H4 (cell line): Measurements from ENCODE around the gene KLK6. TPM values are rescaled to one million over a fixed set of nuclear protein-coding genes. Genes with fewer than 3 reads are reported as not detected.

Source experiments
- DNase-seq: peaks from one replicate; pipeline ENCODE4 v3.0.0-alpha.2; 2015; ENCODE audit warnings: low spot score
- total RNA-seq: library from RNA; depleted of rRNA; stranded (reverse); fragments of >200 nt; shearing (Covaris generic); gene quantifications from 2 replicates; pipeline ENCODE4 v1.2.3, GENCODE V29; 2014

KLK6 gene
- total RNA-seq, 1 experiment from 2014 or later: not detected

GRCh38 chr19:50952910-50953309, 16.5 kb downstream of the KLK6 start, which contains the start of gene KLK5:
TSS of gene KLK5 (minus strand) at chr19:50953038. CDS start at chr19:50952657, 381 bp downstream.
- no peak for DNase-seq

GRCh38 chr19:50949861-50950260, 19.5 kb downstream of the KLK6 start:
- no peak for DNase-seq

- no peak for DNase-seq
Observed at GRCh38 chr19:50947123-50947522, 22.3 kb downstream of the KLK6 start.

GRCh38 chr19:50944795-50945194, 24.6 kb downstream of the KLK6 start:
- DNase-seq: no peak

GRCh38 chr19:50943074-50943828, 26.1 kb downstream of the KLK6 start:
- DNase-seq: no peak

- no peak for DNase-seq
Observed at GRCh38 chr19:50939596-50939995, 29.8 kb downstream of the KLK6 start.

DNA sequence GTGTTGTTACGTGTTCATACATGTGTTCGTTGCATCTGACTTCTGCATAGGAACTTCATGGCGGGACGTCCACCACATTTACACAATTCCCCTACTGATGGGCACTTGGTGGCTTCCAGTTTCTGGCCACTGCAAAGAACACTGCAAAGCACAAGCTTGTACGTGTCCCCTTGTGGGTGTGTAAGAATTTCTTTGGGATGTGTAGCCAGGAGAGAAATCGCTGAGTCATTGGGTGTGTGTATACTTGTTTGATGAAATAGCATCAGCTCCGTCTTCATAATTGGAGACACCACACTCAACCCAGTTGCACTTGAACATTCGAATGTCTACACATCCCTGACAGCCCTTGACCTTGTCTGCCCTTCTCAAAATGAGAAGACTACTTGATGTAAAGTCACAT, 35.8 kb downstream of the KLK6 start:
- peak; percentile 83 for DNase-seq

DNA sequence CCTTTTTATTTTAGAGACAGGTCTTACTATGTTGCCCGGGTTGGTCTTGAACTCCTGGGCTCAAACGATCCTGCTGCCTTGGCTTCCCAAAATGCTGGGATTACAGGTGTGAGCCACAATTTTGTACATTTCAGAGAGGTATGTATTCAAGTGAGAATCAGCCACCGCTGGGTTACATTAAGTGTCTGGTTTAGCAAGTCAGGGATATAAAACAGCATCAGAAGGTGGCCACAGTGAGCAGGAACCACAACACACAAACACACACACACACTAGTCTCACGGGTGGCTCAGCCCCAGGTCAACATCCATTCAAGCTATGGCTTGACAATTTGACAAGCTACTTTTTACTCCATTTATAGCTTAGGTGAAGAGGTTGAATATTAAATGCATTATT, 36.7 kb downstream of the KLK6 start:
- no peak for DNase-seq

GRCh38 chr19:50932018-50932689, 37.2 kb downstream of the KLK6 start:
- DNase-seq: no peak

- no peak for DNase-seq
Observed at GRCh38 chr19:50931023-50931422, 38.4 kb downstream of the KLK6 start.

GRCh38 chr19:50928831-50929230, 40.6 kb downstream of the KLK6 start:
- DNase-seq: no peak

DNA sequence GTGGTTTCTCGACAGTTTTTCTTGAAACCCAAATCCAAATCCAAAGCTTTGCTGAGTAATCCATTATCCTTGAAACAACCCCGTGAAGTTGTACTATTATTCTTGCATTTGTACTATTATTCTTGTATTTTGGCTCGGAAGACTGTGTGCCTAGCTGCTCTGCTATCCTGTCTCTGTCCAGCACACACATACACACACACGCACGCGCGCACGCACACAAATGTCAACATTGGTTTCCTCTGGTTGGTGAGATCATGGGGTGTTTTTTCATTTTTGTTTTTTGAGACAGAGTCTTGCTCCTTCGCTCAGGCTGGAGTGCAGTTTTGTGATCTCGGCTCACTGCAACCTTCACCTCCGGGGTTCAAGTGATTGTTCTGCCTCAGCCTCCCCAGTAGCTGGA, 43.2 kb downstream of the KLK6 start:
- DNase-seq: no peak

DNA sequence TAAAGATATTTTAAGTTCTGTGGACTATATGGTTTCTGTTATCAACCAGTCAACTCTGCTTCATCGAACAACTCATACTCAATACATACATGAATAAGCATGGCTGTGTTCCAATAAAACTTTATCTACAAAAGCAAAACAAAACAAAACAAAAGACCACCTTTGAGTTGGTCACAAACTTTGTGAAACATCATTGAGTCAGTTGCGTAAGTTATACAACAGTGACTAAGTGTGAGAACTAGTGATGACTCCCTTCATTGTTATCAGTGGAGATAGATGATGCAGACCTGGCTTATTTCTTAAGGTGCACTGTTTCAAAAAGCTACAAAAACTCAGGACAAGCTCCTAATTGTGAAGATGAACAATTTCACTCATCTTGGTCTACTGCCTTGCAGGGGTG, 43.7 kb downstream of the KLK6 start:
- DNase-seq: no peak

DNA sequence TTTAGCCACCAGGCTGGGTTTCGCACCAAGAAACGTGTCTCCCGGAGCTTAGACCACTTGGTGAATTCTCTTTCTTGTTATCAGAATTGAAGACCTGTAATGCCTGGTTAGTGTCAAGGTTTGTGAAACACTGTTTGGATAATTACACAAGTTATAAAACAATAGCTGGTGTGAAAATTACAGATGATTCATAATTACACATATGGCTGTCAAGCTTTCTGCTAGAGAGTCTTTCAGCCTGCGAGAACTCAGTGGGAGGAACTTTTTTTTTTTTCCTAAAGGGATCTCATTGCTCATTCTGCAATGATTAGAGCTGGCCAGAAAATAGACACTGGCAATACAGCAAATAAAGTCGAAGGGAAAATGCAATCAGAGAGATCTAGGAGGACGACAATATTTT, 44.8 kb downstream of the KLK6 start:
- no peak for DNase-seq

DNA sequence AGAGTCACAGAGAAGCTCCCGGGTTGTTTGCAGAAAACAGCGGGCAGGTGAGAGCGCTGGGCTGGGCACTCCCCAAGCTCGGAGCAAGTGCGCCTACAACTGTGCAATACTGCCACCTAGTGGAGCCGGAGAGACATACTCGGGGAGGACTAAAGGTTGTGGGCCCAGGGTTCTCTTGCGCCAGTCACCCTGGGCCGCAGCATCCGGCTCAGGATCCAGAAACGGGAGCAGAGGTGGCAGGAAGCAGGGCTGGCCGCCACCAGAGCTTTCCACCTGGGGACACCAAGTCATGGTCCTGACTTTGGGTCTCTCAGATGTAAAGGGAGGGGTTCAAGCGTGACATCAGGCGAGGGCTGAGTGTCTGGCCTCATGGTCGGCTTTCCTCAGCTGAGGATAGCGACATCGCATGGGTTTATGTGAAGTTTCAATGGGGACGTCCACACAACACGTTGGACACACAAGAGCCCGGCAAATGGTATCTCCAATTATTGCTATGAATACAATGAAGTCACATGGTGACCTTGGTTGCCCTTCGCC, 47.0 kb downstream of the KLK6 start:
- peak; percentile 84 for DNase-seq

- no peak for DNase-seq
Observed at GRCh38 chr19:50921426-50922316, 47.7 kb downstream of the KLK6 start.

- DNase-seq: no peak
Observed at GRCh38 chr19:50916069-50916468, 53.3 kb downstream of the KLK6 start.

DNA sequence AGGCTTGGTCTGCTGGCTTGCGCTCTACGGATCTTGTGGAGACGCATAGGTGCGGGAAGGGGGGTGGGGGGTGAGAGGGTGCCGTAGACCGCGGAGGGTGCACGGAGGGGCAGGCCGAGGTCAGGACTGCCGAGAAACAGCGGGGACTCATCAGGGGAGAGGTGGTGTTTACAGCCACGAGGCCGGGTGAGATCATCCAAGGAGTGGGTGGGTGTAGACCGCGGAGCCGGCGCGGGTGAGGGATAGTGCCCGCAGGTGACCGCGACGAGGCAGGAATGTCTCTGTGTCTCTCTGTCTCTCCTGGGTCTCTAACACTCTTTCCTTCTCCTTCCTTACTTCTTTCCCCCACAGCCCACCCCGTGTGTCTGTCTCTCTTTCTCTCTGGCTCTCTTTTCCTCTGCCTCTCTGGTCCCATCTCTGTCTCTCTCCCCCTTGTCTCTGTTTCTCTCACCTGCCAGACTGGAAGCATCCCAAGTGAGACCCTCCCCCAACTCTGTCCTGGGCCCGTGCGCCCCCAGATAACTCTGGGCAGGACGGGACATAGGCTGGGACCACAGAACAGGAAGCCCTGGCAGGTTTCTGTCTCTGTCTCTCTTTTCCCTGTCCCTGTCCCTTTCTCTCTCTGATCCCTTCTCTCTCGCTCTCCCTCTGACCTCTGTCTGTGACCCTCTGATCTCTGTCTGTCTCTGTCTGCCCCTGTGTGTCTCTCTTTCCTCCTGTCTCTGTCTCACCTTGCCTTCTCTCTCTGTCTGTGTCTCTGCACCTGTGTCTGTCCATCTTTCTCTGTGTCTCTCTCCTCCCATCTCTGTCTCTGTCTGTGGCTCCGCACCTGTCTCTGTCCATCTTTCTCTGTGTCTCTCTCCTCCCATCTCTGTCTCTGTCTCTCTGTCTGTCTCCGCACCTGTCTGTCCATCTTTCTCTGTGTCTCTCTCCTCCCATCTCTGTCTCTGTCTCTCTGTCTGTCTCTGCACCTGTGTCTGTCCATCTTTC, 56.4 kb downstream of the KLK6 start:
- no peak for DNase-seq

GRCh38 chr19:50912102-50912599, 57.2 kb downstream of the KLK6 start:
- DNase-seq: no peak

DNA sequence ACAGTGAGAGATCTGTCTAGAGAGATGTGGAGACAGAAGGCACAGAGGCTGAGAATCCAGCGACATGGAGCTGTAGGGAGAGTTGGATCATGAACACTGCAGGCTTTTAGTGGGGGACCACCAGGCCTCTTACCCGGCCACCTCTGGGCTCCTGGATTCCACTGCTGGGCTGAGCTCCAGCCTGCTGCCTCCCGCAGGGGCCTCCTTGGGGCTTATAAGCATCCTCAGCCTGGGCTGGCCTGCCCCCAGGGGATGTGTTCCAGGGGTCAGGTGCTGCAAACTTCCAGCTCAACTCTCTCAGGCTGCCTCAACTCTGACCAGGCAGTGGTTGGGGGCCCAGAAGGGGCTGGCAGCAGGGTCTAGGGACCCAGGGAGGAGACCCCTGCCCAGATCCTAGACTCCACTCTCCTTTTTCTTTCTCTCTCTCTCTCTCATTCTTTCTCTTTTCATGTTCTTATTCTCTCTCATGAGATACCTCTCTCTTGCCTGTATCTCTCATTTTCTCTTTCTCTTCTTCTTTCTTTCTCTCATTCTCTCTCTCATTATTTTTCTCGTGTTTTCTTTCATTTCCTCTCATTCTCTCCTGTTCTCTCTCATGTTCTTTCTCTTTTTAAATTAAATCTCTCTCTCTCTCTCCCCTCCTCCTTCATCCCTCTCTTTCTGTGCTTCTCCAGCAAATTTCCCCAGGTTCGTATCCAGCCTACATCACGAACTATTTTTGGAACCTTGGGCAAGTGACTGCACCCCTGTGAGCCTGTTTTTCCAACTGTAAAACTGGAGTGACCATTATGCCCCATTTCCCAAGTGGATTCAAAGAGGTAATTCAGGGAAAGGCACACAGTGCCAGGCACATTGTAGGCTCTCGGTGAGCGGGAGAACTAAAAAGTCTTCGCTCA, 57.9 kb downstream of the KLK6 start, which contains the start of gene KLK4:
TSS of gene KLK4 (minus strand) at position 190 of the 896 bp plus-strand sequence. CDS start 657 bp downstream, outside the sequence.
- DNase-seq: no peak
